Activated CD4-positive, alpha-beta T cell treated with anti-CD3 and anti-CD28 coated beads, Interleukin-2, Interleukin-6, amounts not matched to agents 100 ng/mL and 50 ng/mL, durations not matched to agents 16 hours and 8 hours (primary cell): ENCODE results near the gene ORAI3.
A peak's percentile ranks its signal among the peaks of the same experiment; 100 is the strongest.

Source experiments
- DNase-seq: peaks from one replicate; pipeline ENCODE4 v3.0.0-alpha.2; 2020

The ORAI3 gene

GRCh38 chr16:30949650-30950515, 1.0 kb downstream of the ORAI3 start:
- peak; percentile 58 for DNase-seq

- DNase-seq, result no peak
Observed at GRCh38 chr16:30950516-30951065, 1.7 kb downstream of the ORAI3 start.

GRCh38 chr16:30951193-30951592, 2.3 kb downstream of the ORAI3 start:
- no peak for DNase-seq

- DNase-seq, result no peak
Observed at GRCh38 chr16:30951750-30952149, 2.9 kb downstream of the ORAI3 start.

GRCh38 chr16:30953111-30953510, 4.2 kb downstream of the ORAI3 start:
- DNase-seq, result no peak

- DNase-seq, result peak; percentile 73
Observed at GRCh38 chr16:30953511-30954124, 4.8 kb downstream of the ORAI3 start.

GRCh38 chr16:30954993-30955392, 6.1 kb downstream of the ORAI3 start:
- DNase-seq, result no peak

- peak; percentile 92 for DNase-seq
Observed at GRCh38 chr16:30956601-30957455, 8.0 kb downstream of the ORAI3 start.

- DNase-seq, result peak; percentile 95
Observed at GRCh38 chr16:30957456-30958174, 8.7 kb downstream of the ORAI3 start, which contains the start of gene SETD1A. Gene SETD1A (plus strand): TSS chr16:30957754. CDS start chr16:30958732, 978 bp downstream.

GRCh38 chr16:30958175-30959079, 9.6 kb downstream of the ORAI3 start:
- no peak for DNase-seq

- no peak for DNase-seq
Observed at GRCh38 chr16:30961384-30961783, 12.5 kb downstream of the ORAI3 start.

GRCh38 chr16:30963925-30964511, 15.2 kb downstream of the ORAI3 start:
- no peak for DNase-seq

GRCh38 chr16:30964574-30965226, 15.8 kb downstream of the ORAI3 start:
- DNase-seq, result no peak

- DNase-seq, result no peak
Observed at GRCh38 chr16:30965436-30965835, 16.6 kb downstream of the ORAI3 start.

- no peak for DNase-seq
Observed at GRCh38 chr16:30966033-30966619, 17.3 kb downstream of the ORAI3 start.

- DNase-seq, result no peak
Observed at GRCh38 chr16:30967795-30968194, 18.9 kb downstream of the ORAI3 start.

- DNase-seq, result no peak
Observed at GRCh38 chr16:30969246-30969842, 20.5 kb downstream of the ORAI3 start.

GRCh38 chr16:30971298-30971697, 22.4 kb downstream of the ORAI3 start:
- no peak for DNase-seq

GRCh38 chr16:30972872-30973271, 24.0 kb downstream of the ORAI3 start:
- DNase-seq, result no peak
